NT2/D1 (cell line): Measurements from ENCODE around the gene ATP8B3.

Source experiments
- YY1 ChIP-seq: IDR thresholded peaks from 2 replicates; pipeline ENCODE4 v1.6.1; 2011; ENCODE audit not compliant: insufficient read length, insufficient read depth
- ZNF274 ChIP-seq: IDR thresholded peaks from 2 replicates; pipeline ENCODE4 v1.6.1; 2011; ENCODE audit warnings: mild to moderate bottlenecking, low read depth, low read length

DNA sequence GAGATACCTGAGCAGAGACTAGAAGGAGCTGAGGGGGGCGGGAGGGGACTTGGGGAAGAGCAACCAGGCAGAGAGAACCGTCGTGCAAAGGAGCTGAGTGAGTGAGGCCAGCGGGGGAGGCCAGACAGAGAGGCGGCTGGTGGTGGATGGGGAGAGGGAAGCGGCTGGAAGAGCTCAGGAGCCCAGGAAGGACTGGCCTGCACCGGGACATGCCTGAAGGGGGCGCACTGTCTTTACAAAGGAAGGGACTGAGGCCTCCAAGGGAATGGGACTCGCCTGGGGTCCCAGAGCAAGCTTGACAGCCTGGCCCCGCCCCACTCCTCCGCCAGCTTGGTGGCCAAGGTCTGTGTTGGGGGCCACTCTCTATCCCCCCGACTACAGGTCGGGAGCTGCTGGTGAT, 43.8 kb downstream of the ATP8B3 start:
- TF ChIP-seq ZNF274 (no peak), YY1 (no peak)
